SHP77 (cell line): Measurements from ENCODE around the gene FAM83G.
"Not testable (repeated sequence)": the region's sequence is repeated elsewhere in the genome, so short reads cannot be mapped to it uniquely, and the experiment has no call there.

Experiments used
- DNase-seq, 2 experiments: peaks; one replicate each; lab custom pipeline; 2025; lab: John Stamatoyannopoulos, UW

The FAM83G gene

GRCh38 chr17:18967916-18968315 lies 36.6 kb downstream of the FAM83G start:
- DNase-seq = no peak

DNA sequence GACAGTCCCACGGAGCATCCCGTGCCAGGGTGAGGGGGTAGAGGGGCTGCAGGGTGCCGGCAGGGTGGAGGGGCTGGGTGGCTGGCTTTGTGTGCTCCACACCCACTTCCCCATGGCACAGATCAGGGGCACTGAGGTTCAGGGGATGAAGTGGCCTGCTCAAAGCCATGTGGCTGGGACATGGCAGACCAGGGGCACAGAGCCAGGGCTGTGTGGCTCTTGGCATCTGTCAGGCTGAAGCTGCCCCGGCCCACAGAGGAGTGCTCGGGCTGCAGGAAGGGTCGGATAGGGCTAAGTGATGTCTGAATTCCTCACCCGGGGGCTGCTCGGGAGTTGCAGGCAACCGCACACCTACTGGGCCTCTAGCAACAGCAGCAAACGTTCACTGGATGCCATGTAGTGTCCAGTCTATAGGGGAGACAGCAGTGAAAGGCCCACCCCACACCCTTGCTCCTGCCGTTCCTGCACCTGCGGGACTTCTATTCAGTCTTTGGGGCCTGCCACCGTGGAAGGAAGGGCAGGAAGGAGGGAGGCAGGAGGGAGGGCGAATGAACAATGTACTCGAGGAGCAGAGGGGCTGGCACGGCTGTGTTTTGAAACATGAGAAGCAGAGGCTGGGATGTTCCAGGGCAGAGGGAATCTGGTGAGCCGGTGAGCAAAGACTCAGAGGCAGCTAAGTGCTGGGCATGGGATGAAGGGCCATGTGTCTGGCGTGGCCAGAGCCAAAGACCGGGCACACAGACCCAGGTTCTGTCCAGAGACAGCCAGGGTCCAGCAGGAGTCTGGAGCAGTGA lies 37.5 kb downstream of the FAM83G start:
- peak; percentile 43 to 54 for DNase-seq

GRCh38 chr17:18965530-18966236 lies 38.9 kb downstream of the FAM83G start:
- DNase-seq = no peak

- DNase-seq = no peak
These were observed 40.0 kb downstream of the FAM83G start for GRCh38 chr17:18964550-18964949.

DNA sequence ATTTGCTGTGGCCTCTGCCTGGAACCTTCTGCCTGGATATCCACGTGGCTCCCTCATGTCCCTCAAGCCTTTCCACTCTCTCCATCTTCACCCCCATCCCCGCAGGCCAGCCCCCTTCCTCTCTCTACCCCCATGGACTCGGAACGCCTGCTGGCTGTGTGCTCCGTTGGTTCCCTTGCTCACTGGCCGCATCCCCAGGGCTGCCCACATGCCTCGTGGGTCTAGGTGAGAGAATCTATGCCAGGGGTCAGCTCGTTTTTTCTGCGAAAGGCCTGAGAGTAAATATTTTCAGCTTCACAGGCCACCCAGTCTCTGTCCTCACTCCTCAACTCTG lies 40.6 kb downstream of the FAM83G start:
- DNase-seq = no peak

DNA sequence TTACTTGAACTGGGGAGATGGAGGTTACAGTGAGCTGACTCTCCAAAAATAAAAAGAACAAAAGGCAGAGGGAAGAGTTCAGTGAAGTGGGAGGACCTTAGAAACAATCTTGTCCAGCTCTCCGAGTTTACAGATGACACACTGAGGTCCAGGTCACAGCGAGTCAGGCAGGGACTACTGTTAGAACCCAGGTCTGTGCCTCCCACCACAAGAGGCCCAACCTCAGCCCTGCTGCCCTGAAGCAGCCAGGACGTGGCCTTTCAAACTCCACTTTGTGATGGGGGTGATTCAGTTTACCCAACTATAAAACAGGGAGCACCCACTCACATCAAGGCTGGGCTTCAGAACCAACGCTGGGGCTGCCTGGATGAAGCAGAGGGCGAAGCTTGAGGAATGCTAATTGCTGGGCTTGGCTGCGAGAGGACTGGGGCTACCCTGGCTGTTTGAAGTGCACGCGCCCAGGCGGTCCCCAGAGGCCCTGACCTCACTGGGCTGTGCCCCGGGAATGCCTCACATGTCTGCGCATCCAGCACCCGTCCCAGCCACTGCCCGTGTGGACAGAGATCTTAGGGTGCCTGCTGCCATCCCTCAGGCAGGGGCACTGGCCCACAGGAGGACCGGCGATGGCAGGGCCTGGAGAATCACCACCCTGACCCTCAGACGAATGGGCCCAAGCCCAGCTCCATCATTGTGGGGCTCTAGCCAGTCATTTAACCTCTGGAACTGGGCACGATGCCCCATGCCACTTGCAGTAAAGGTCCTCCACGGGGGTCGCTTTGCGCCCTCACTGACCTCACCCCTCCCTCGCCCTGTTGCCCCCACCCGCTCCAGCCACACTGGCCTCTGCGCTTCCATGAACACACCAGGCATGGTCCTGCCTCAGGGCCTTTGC lies 41.2 kb downstream of the FAM83G start:
- no peak for DNase-seq

DNA sequence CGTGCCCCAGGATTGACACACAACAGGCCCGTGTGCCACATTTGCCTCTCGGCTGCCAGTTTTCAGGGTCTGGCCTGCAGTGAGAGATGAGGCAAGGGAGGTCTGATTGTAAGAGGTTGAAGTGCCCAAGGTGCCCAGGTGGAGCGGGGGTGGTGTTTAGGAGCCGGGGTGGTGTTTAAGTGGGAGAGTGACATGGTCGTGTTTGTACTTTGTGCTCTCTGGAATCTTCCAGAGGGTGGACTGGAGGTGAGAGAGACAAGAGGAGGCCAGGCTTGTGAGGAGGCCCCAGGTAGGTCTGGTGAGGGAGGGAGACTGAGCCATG lies 42.1 kb downstream of the FAM83G start:
- no peak for DNase-seq

DNA sequence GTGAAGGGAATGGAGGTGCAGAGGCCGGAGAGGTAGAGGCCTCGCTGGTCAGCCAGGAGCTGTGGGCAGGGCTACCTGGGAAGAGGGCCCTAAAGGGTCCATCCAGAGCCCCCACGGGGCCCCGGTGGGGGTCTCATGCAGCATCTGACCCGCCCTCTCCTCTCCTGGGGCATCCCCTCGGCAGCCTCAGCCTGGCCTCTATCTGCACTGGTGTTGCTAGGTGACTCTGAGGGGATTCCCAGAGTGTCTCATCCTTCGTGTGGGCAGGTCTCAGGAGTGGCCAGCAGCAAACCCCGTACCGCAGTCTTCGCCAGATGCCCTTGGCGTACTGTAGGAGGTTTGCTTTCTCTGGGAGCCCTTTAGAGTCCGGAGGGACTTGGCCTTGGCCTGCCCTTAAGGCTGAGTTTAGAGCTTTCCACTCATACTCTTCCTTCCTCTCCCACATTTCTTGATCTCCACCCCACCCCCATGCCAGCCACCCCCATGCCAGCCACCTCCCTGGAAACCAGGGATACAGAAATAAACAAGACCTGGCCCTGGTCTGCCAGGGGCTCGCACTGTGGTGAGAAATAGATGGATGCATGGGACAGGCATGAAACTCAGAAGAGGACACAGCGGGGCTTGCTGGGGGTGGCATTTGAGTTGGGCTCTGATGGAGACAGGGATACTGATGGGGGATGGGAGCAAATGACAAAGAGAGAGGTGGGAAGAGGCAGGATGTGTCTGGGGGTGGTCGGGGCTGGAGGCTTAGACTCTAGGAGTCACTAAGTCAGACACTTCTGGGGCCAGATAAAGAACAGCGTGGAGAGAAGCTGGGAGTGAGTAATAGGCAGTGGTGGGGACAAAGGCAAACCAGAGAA lies 42.7 kb downstream of the FAM83G start:
- no peak for DNase-seq

- DNase-seq = peak; percentile 63 to 77
These were observed 43.6 kb downstream of the FAM83G start for GRCh38 chr17:18960803-18961511.

DNA sequence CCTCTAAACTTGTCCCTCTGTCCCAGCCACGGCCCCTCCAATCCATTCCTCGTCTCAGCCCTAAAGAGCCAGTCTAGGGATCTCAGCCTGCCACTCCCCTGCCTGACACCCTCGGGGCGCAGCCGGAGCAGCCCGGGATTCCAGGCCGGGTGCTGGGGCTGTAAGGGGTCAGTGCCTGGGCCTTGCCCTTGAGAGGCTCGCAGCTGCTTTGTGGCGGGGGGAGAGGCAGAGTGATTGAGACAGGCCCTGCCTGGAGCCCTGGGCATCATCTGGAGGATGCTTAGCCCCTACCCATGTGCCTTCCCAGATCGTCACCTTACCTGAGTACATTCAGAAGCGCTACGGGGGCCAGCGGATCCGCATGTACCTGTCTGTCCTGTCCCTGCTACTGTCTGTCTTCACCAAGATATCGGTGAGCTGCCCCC lies 44.3 kb downstream of the FAM83G start:
- no peak for DNase-seq

- DNase-seq = no peak
These were observed 44.7 kb downstream of the FAM83G start for GRCh38 chr17:18959845-18960240.

DNA sequence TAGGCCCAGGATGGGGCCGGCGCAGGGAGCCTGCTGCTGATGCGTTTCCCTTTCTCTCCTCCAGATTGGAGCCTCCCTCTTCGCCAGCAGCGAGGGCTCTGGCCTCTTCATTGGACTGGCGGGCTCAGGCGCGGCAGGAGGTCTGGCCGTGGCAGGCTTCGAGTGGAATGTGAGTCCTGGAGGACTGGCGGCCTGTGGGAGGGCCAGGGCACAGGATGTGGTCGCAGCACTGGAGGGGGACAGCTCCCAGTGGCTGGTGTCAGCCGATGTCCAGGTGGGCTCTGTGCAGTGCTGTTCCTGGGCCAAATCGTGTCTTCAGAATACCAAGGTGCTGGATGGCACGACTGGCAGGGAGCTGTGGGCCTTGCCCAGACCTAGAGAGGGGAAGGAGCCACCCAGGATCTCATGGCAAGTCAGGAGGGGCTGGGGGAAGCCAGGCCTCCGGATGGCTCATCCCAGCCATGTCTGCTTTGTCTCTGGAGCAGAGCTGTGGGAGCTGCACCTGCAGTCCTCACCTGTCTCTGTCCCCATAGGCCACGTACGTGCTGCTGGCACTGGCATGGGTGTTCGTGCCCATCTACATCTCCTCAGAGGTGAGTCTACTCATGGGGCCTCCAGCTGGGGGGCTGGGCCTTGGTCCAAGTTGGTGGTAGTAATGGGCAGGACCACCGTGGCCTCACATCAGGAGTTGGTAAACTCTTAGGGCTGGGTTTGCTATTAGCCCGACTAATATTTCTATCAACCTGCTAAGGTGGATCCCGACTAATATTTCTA lies 45.3 kb downstream of the FAM83G start:
- DNase-seq = no peak

DNA sequence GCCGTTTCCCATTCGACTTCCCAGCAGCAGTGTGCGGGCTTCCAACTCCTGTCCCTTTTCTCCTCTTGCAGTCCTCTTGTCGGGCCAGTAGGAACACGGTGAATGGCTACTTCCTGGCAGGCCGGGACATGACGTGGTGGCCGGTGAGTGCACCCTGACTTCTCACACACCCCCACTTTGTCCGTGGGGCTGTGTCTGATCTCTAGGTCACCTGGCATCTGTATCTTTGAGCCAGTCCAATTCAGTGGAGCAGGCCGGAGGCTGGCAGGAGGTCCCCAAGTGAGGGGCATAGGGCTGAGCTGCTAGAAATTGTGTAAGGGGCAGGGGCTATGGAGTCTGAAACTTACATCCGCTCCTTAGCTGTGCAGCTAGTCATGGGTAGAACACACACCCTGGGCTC lies 46.0 kb downstream of the FAM83G start:
- no peak for DNase-seq

DNA sequence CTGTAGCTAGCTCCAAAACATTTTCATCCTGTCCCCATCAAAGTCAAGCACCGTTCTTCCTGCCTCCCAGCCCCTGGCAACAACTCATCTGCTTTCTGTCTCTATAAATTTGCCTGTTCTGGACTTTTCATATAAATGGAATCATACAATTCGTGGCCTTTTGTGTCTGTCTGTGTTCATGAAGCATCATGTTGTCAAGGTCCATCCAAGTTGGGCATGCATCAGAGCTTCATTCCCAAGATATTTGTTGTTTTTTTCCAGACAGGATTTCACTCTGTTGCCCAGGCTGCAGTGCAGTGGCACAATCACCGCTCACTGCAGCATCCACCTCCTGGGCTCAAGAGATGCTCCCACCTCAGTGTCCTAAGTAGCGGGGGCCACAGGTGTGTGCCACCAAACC lies 46.7 kb downstream of the FAM83G start:
- DNase-seq = no peak

DNA sequence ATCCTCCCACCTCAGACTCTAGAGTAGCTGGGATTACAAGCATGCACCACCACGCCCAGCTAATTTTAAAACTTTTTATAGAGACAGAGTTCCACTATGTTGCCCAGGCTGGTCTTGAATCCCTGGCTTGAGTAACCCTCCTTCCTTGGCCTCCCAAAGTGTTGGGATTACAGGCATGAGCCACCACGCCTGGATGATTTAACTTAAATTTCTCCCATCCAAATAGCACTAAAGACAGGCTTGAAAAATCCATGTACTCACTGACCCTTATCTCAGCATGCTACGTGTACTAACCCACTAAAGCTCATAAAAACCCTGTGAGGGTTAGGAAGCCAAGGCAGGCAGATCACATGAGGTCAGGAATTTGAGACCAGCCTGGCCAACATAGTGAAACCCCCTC lies 48.0 kb downstream of the FAM83G start:
- DNase-seq = no peak

DNA sequence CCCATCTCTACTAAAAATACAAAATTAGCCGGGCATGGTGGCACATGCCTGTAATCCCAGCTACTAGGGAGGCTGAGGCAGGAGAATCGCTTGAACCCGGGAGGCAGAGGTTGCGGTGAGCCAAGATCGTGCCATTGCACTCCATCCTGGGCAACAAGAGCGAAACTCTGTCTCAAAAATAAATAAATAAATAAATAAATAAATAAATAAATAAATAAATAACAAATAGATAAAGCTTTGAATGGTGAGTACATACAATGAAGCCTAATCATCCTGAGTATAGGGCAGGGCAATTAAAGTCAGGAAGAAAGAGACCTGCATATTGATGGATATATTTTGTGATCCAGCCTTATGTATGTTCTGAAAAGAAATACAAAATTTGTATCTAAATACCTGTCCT lies 48.5 kb downstream of the FAM83G start:
- DNase-seq = not testable (repeated sequence)

DNA sequence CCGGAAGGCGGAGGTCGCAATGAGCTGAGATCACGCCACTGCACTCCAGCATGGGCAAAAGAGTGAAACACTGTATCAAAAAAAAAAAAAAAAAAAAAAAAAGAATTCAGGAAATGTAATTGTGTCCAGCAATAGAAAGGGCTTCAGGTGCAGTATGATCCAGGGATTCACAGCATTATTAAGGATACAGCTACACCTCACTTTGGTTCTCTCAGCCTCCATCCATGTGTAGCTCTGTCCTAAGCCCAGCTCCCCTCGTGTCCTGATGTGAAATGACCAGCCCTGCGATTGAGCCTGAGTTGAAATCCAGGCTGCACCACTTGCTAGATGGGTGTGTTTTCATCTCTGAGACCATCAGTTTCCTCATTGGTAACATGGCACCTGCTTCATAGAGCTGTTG lies 49.6 kb downstream of the FAM83G start:
- no peak for DNase-seq

DNA sequence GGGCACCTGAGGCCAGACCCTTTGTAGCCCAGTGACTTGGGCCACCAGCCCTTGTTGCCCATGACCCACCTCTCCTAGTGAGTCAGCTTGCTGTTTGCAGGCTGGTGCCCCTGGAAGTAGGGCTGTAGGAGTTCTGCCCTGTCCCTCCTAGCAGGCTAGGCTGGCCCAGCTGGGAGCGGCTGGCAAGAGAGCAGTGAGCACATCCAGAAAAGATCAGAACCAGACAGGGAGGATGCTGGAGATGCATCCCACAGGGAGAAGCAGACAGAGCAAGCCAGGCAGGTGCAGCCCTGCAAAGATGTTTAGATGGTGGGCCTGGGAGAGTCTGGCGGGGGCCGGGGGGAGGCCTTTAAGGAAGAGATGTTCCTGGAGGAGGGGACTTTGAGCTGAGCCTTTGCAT lies 50.2 kb downstream of the FAM83G start:
- DNase-seq = no peak

DNA sequence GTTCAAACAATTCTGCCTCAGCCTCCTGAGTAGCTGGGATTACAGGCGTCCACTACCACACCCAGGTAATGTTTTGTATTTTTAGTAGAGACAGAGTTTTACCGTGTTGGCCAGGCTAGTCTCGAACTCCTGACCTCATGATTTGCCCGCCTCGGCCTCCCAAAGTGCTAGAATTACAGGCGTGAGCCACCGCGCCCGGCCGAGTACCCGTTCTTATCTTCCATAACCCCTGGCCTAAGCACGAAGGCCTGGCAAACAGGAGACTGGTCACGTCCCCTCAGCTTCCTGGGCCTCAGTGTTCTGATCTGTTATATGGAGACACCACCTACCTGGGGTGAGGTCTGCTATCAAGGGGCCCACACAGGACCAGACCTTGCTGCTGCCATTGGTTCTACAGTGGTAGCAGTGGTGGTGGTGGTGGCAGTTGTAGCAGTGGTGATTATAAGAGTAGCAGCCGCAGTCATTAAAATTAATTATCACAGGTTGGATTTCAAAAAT lies 51.3 kb downstream of the FAM83G start:
- DNase-seq = no peak
